ENCODE measurements around the gene PC. TPM values are rescaled to one million over a fixed set of nuclear protein-coding genes. Genes with fewer than 3 reads are reported as not detected.
A peak's percentile ranks its signal among the peaks of the same experiment; 100 is the strongest.

The PC gene
- total and polyA plus RNA-seq, 8 donors = 7.9 to 27.4 (median 11.4) TPM

DNA sequence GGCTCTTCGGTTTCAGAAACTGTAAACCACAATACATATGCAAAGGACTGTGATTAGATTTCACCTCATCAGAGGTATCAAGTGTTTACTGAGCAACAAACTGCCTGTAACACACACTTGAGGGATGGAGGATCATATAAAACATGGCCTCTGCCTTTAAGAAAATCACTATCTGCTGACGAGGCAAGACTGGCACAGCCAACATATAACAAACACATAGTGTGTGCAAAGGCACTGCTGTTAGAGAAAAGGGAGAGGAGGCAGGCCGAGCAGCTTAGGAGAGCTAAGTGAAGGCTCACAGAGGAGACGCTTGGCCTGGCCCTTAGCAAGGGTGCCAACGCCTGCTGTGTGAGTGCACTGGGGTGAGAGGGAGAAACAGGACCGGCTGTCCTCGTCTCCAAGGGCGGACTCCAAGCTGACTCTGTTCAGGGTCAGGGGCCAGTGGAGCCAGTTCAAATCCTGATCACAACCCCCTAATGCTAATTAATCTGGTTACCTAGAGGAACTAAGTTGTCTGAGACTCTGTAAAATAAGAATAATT lies 53.1 kb downstream of the PC start:
- ATAC-seq (no peak), DNase-seq (no peak)
- no peaks in the 10 kb centered on the region for H3K4me1 ChIP-seq
- H3K27ac ChIP-seq = no peak overlapping the region
- H3K27me3 ChIP-seq = no peaks in the 10 kb centered on the region
- H3K36me3 ChIP-seq = no peaks in the 10 kb centered on the region
- no peaks in the 10 kb centered on the region for H3K9me3 ChIP-seq
- TF ChIP-seq, protein P1, sequence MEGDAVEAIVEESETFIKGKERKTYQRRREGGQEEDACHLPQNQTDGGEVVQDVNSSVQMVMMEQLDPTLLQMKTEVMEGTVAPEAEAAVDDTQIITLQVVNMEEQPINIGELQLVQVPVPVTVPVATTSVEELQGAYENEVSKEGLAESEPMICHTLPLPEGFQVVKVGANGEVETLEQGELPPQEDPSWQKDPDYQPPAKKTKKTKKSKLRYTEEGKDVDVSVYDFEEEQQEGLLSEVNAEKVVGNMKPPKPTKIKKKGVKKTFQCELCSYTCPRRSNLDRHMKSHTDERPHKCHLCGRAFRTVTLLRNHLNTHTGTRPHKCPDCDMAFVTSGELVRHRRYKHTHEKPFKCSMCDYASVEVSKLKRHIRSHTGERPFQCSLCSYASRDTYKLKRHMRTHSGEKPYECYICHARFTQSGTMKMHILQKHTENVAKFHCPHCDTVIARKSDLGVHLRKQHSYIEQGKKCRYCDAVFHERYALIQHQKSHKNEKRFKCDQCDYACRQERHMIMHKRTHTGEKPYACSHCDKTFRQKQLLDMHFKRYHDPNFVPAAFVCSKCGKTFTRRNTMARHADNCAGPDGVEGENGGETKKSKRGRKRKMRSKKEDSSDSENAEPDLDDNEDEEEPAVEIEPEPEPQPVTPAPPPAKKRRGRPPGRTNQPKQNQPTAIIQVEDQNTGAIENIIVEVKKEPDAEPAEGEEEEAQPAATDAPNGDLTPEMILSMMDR (IDR thresholded peaks at IDR 0.05) = no peak
- intact Hi-C loops (cut with DNase I) = no loop called here
- no peak overlapping the region for H3K4me3 ChIP-seq

DNA sequence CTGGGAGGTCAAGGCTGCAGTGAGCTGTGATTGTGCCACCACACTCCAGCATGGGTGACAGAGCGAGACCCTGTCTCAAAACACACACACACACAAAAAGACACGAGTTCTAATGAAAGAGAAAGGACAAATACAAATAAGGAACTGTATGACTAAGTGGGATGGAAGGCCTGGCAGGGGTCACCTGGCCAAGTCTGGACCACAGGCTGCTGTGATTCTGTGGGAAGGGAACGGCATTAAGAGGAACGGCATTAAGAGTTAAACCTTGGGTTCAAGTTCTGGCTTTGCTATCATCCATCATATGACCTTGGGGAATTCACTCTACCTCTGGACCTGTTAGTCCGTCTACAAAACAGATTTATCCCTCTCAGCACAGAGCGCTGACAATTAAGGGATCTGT lies 53.6 kb downstream of the PC start:
- Histone ChIP-seq H3K36me3 (no peaks in the 10 kb centered on the region), H3K27ac (no peak overlapping the region), H3K27me3 (no peaks in the 10 kb centered on the region), H3K4me1 (no peaks in the 10 kb centered on the region), H3K4me3 (no peak overlapping the region), H3K9me3 (no peaks in the 10 kb centered on the region)
- DNase-seq (no peak), ATAC-seq (no peak)
- intact Hi-C loops (cut with DNase I) = no loop called here
- TF ChIP-seq, protein P1 (IDR thresholded peaks at IDR 0.05) = no peak

DNA sequence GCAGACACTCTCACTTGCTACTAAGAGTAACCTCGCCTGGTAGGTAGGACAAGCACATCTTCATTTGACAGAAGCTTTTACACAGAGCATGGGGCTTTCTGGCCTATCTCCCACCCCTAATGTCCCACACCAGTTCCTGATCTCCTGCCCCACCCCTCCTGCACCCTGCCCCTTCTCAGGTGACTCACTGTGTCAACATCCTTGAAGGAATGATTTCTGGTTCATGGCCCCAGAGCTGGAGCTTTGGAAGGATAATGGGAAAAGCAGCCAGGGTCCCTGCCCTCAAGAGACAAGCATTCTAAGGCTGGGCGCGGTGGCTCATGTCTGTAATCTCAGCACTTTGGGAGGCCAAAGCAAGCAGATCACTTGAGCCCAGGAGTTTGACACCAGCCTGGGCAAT lies 54.1 kb downstream of the PC start:
- Histone ChIP-seq H3K27ac (no peak overlapping the region), H3K27me3 (no peaks in the 10 kb centered on the region), H3K36me3 (no peaks in the 10 kb centered on the region), H3K4me3 (no peak overlapping the region), H3K4me1 (no peaks in the 10 kb centered on the region), H3K9me3 (no peaks in the 10 kb centered on the region)
- TF ChIP-seq, protein P1 (IDR thresholded peaks at IDR 0.05) = no peak
- intact Hi-C loops (cut with DNase I) = no loop called here
- peak; percentile 68 for ATAC-seq
- DNase-seq = no peak

DNA sequence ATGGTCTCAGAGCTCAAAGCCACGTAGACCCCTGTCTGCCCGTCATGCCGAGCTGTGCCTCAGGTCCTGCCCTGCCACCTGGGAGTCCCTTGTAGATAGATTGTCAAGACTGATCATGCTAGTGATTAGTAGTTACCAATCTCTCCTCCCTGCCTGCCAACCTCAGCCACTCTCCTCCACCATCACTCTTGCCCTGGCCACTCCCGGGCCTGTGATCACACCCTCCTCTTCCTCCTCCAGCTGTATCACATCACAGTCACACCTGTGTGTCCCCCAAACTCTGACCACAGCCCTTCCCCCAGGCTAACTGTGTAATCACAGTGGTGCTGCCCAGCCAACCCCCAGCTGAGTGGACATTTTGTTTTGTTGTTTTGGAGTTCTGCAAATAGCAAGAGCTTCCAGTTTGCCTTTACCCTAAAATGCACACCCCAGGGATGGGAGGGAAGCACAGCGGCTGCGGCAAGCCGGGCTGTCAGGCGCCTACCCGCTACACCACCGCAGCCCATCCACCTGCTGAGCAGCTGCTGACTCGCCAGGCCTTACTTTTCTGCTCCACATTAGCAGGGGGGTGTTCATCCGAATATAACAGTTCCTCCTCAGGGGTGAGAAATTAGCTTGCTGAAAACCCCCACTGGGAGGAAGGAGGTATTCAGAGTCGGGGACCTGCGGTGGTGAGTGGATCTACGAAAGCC lies 55.6 kb downstream of the PC start:
- H3K36me3 ChIP-seq = no peaks in the 10 kb centered on the region
- no peaks in the 10 kb centered on the region for H3K27me3 ChIP-seq
- no peak for ATAC-seq
- H3K9me3 ChIP-seq = no peaks in the 10 kb centered on the region
- H3K4me1 ChIP-seq = no peaks in the 10 kb centered on the region
- no peak for DNase-seq
- H3K4me3 ChIP-seq = no peak overlapping the region
- no peak overlapping the region for H3K27ac ChIP-seq
- TF ChIP-seq, protein P1 (IDR thresholded peaks at IDR 0.05) = no peak
- intact Hi-C loops (cut with DNase I) = no loop called here

DNA sequence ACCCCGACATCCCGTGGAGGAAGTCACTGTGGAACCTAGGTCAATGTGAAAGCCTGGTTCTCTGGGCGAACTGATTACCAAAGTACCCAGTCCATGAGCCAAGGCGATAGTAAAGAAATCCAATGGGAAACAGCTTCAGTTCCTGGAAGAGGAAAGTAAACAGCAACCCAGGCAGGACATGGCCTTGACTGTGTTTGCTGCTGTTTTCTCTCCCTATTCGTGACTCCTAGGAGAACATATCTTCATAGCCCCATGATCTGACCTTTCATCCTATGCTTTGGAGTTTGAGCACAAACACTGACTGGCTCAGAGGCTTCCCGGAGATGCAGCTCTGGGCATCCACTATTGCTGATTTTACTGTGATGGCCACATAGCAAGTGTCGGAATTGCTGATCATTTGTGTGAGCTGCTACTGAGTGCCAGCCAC lies 56.2 kb downstream of the PC start:
- no peaks in the 10 kb centered on the region for H3K36me3 ChIP-seq
- H3K4me3 ChIP-seq = no peak overlapping the region
- TF ChIP-seq, protein P1 (IDR thresholded peaks at IDR 0.05) = no peak
- no peaks in the 10 kb centered on the region for H3K4me1 ChIP-seq
- H3K27ac ChIP-seq = no peak overlapping the region
- DNase-seq (no peak), ATAC-seq (no peak)
- no peaks in the 10 kb centered on the region for H3K9me3 ChIP-seq
- intact Hi-C loops (cut with DNase I) = no loop called here
- H3K27me3 ChIP-seq = no peaks in the 10 kb centered on the region
